Tibial nerve (tissue), 4 donors: Measurements from ENCODE around the gene ACD. TPM values are rescaled to one million over a fixed set of nuclear protein-coding genes. Genes with fewer than 3 reads are reported as not detected.

ENCODE experiments used
- DNase-seq, 2 donors: peaks; one replicate each; pipeline ENCODE4 v3.0.0-alpha.2; 2019; ENCODE audit warnings: low spot score in 2 of 2
- H3K27ac ChIP-seq, 4 donors: fragments of 200-600 bp; sonication (generic) in 3 of 4; one replicate each; pipeline ENCODE4 v1.5.1; 2017 to 2019; ENCODE audit warnings: mild to moderate bottlenecking in 1 of 4
- H3K27me3 ChIP-seq, 2 donors: fragments of 200-600 bp; sonication (generic) in 1 of 2; one replicate each; pipeline versions ENCODE4 v1.5.1 to v1.6.0; 2017 to 2019
- H3K36me3 ChIP-seq, 3 donors: fragments of 200-600 bp; sonication (generic); one replicate each; pipeline ENCODE4 v1.5.1; 2018 to 2019
- H3K4me1 ChIP-seq, 4 donors: fragments of 200-600 bp; sonication (generic) in 3 of 4; one replicate each; pipeline ENCODE4 v1.5.1; 2017 to 2019
- H3K4me3 ChIP-seq, 4 donors: fragments of 200-600 bp; sonication (generic) in 3 of 4; one replicate each; pipeline ENCODE4 v1.5.1; 2017 to 2019; ENCODE audit warnings: mild to moderate bottlenecking in 1 of 4, moderate library complexity in 1 of 4
- H3K9me3 ChIP-seq, 4 donors: fragments of 200-600 bp; sonication (generic) in 3 of 4; one replicate each; pipeline ENCODE4 v1.5.1; 2017 to 2019
- EP300 ChIP-seq, 2 donors: sonication (generic); formaldehyde crosslinking; IDR thresholded peaks; one replicate each; pipeline ENCODE4 v1.6.1; 2017; ENCODE audit warnings: antibody characterized with exemption in 2 of 2, mild to moderate bottlenecking in 1 of 2
- POLR2A ChIP-seq, 2 donors: fragments of 450-650 bp; IDR thresholded peaks; one replicate each; pipeline ENCODE4 v1.6.1; 2017; ENCODE audit warnings: antibody characterized with exemption in 2 of 2, mild to moderate bottlenecking in 2 of 2, moderate library complexity in 2 of 2
- WGBS, 2 donors: methylation state at CpG; one replicate each; pipeline ENCODE4 v1.1.5; 2018; 5-methylcytosine and 5-hydroxymethylcytosine counted together
- total RNA-seq, 4 donors: library from RNA; depleted of rRNA; stranded (reverse); fragments of >200 nt; gene quantifications; one replicate each; pipeline ENCODE4 v1.1.0, GENCODE V29; 2016
- TF ChIP-seq, protein P1 (sequence below), 5 experiments: fragments of 200-600 bp in 3 of 5; fragments of 450-650 bp in 2 of 5; sonication (generic) in 3 of 5; IDR thresholded peaks; one replicate each; pipeline ENCODE4 v1.5.1; 2016 to 2019; ENCODE audit warnings: antibody characterized with exemption in 5 of 5, mild to moderate bottlenecking in 3 of 5, moderate library complexity in 2 of 5

ACD gene
- total RNA-seq, 4 donors from 2014 or later = 18.0 to 32.3 (median 20.7) TPM

- Histone ChIP-seq H3K27me3 (peaks cover 0 to 90% of the 10 kb centered on the region in 2 donors), H3K9me3 (no peaks in the 10 kb centered on the region), H3K27ac (no peak overlapping the region), H3K4me1 (peaks cover 0 to 47% (median 6%) of the 10 kb centered on the region in 4 donors), H3K36me3 (no peaks in the 10 kb centered on the region), H3K4me3 (peak overlapping the region in 1 of 4 donors; percentile 21)
- TF ChIP-seq, protein P1, sequence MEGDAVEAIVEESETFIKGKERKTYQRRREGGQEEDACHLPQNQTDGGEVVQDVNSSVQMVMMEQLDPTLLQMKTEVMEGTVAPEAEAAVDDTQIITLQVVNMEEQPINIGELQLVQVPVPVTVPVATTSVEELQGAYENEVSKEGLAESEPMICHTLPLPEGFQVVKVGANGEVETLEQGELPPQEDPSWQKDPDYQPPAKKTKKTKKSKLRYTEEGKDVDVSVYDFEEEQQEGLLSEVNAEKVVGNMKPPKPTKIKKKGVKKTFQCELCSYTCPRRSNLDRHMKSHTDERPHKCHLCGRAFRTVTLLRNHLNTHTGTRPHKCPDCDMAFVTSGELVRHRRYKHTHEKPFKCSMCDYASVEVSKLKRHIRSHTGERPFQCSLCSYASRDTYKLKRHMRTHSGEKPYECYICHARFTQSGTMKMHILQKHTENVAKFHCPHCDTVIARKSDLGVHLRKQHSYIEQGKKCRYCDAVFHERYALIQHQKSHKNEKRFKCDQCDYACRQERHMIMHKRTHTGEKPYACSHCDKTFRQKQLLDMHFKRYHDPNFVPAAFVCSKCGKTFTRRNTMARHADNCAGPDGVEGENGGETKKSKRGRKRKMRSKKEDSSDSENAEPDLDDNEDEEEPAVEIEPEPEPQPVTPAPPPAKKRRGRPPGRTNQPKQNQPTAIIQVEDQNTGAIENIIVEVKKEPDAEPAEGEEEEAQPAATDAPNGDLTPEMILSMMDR (IDR thresholded peaks at IDR 0.05) = no peak
- TF ChIP-seq POLR2A (IDR thresholded peaks at IDR 0.05) = no peak
- TF ChIP-seq EP300 (IDR thresholded peaks at IDR 0.05) = no peak
- no peak for DNase-seq
- WGBS, 2 donors = 17 to 22% methylated on average over 29 to 34 of the region's 34 CpGs
Measured at GRCh38 chr16:67649494-67649931, 10.5 kb downstream of the ACD start.

GRCh38 chr16:67648764-67649407 is 11.2 kb downstream of the ACD start:
- H3K27me3 ChIP-seq = peaks cover 0 to 88% of the 10 kb centered on the region in 2 donors

DNA sequence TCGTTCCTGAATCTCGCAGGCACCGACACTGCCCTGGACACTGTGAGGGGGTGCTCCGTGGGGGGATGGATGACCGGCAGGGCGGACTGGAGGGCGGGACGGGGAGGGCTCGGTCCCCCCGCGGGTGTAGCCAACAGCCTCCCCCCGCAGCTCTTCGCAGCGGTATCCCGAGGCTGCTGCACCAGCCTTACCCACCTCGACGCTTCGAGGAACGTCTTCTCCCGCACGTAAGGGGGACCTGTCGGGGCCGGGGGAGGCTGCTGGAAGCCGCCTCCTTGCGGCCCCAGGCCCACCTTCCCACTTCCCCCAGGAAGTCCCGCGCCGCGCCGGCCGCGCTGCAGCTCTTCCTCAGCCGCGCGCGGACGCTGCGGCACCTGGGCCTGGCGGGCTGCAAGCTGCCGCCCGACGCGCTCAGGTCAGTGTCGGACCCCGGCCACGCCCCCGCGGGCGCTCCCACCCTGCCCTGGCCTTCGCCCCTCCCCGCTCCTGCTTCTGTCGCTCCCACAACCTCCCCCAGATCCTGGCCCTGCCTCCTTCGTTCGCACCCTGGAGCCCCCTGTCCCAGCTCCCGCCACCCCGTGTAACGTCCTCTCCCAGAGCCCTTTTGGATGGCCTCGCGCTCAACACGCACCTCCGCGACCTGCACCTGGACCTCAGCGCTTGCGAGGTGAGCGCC is 11.8 kb downstream of the ACD start:
- Histone ChIP-seq H3K27ac (no peak overlapping the region), H3K4me1 (peaks cover 0 to 41% (median 1%) of the 10 kb centered on the region in 4 donors), H3K4me3 (no peak overlapping the region), H3K36me3 (no peaks in the 10 kb centered on the region), H3K9me3 (no peaks in the 10 kb centered on the region), H3K27me3 (peaks cover 0 to 81% of the 10 kb centered on the region in 2 donors)
- 18 to 36% methylated on average over 42 to 58 of the region's 65 CpGs for WGBS, 2 donors
- no peak for DNase-seq
- no peak for TF ChIP-seq POLR2A (IDR thresholded peaks at IDR 0.05)
- TF ChIP-seq, protein P1 (IDR thresholded peaks at IDR 0.05) = no peak
- TF ChIP-seq EP300 (IDR thresholded peaks at IDR 0.05) = no peak

More at GRCh38 chr16:67648764-67649407, 11.2 kb downstream of the ACD start:
- no peaks in the 10 kb centered on the region for H3K9me3 ChIP-seq
- no peak overlapping the region for H3K27ac ChIP-seq
- DNase-seq = no peak
- no peaks in the 10 kb centered on the region for H3K36me3 ChIP-seq
- WGBS, 2 donors = 45 to 46% methylated on average over 30 to 31 of the region's 35 CpGs
- H3K4me1 ChIP-seq = peaks cover 0 to 47% (median 6%) of the 10 kb centered on the region in 4 donors
- TF ChIP-seq, protein P1 (IDR thresholded peaks at IDR 0.05) = no peak
- TF ChIP-seq EP300 (IDR thresholded peaks at IDR 0.05) (no peak), POLR2A (IDR thresholded peaks at IDR 0.05) (no peak)
- H3K4me3 ChIP-seq = no peak overlapping the region

- Histone ChIP-seq H3K36me3 (no peaks in the 10 kb centered on the region), H3K4me3 (no peak overlapping the region), H3K27ac (no peak overlapping the region), H3K4me1 (peaks cover 0 to 35% (median 0%) of the 10 kb centered on the region in 4 donors), H3K27me3 (peaks cover 0 to 79% of the 10 kb centered on the region in 2 donors), H3K9me3 (no peaks in the 10 kb centered on the region)
- DNase-seq = no peak
- WGBS, 2 donors = 76 to 85% methylated on average over 10 to 11 of the region's 13 CpGs
- TF ChIP-seq, protein P1 (IDR thresholded peaks at IDR 0.05) = no peak
Measured at GRCh38 chr16:67647681-67648080, 12.4 kb downstream of the ACD start.

GRCh38 chr16:67647111-67647651 is 12.9 kb downstream of the ACD start:
- H3K9me3 ChIP-seq = no peaks in the 10 kb centered on the region
- 71 to 78% methylated on average over 13 to 14 of the region's 15 CpGs for WGBS, 2 donors
- H3K27ac ChIP-seq = no peak overlapping the region
- no peak for TF ChIP-seq EP300 (IDR thresholded peaks at IDR 0.05)
- no peak overlapping the region for H3K4me3 ChIP-seq
- no peaks in the 10 kb centered on the region for H3K36me3 ChIP-seq
- peaks cover 0 to 32% (median 0%) of the 10 kb centered on the region in 4 donors for H3K4me1 ChIP-seq
- peaks cover 0 to 75% of the 10 kb centered on the region in 2 donors for H3K27me3 ChIP-seq
- no peak for DNase-seq
